ENCODE measurements around the gene VGLL1. TPM values are rescaled to one million over a fixed set of nuclear protein-coding genes. Genes with fewer than 3 reads are reported as not detected.

The VGLL1 gene
- 2.2 TPM for total RNA-seq
- 5.5 TPM for polyA plus RNA-seq (ENCODE audit: insufficient read depth, low read depth, low replicate concordance)
- long read RNA-seq, donor 1 = 0 reads
- long read RNA-seq, donor 2, partial matches to known transcripts = 0 of 3 reads
- long read RNA-seq, donor 2, other reads (novel, unspliced or antisense) = 0 of 3 reads
- long read RNA-seq, donor 3, partial matches to known transcripts = 0 of 1 reads
- long read RNA-seq, donor 3, other reads (novel, unspliced or antisense) = 0 of 1 reads
- long read RNA-seq, donor 4, partial matches to known transcripts = 0 of 2 reads
- long read RNA-seq, donor 4, other reads (novel, unspliced or antisense) = 0 of 2 reads
- long read RNA-seq, donor 5 = 0 reads
- long read RNA-seq, donor 6, partial matches to known transcripts = 0 of 1 reads
- long read RNA-seq, donor 6, other reads (novel, unspliced or antisense) = 0 of 1 reads
- long read RNA-seq, donor 7, partial matches to known transcripts = 0 of 1 reads
- long read RNA-seq, donor 7, other reads (novel, unspliced or antisense) = 0 of 1 reads
- long read RNA-seq, donor 8, partial matches to known transcripts = 0 of 2 reads
- long read RNA-seq, donor 8, other reads (novel, unspliced or antisense) = 0 of 2 reads
- long read RNA-seq, donor 9 = 0 reads
- long read RNA-seq, donor 10 = 0 reads

- no peak within 1 kb of the TSS for H3K4me3 ChIP-seq (ENCODE audit: low read length in 3 of 3)
- DNase-seq = no peak
- TF ChIP-seq CTCF (IDR thresholded peaks at IDR 0.05; ENCODE audit: borderline replicate concordance, extremely low read depth, insufficient read depth) = no peak
- no peak for FAIRE-seq
- H3K9ac ChIP-seq (ENCODE audit: low read length in 3 of 3) = no peak within 1 kb of the TSS
- no peak within 1 kb of the TSS for H3K27ac ChIP-seq (ENCODE audit: low read depth in 2 of 2, low read length in 2 of 2)
- no peaks in the 10 kb centered on the region for H3K36me3 ChIP-seq (ENCODE audit: control insufficient read depth in 2 of 3, insufficient read depth in 3 of 3, low read length in 3 of 3)
- no peaks in the 10 kb centered on the region for H3K9me3 ChIP-seq (ENCODE audit: control insufficient read depth in 2 of 3, insufficient read depth in 1 of 3, low read length in 3 of 3)
- no peaks in the 10 kb centered on the region for H3K4me1 ChIP-seq (ENCODE audit: control insufficient read depth in 2 of 3, insufficient read depth in 2 of 3, low read depth in 1 of 3, low read length in 3 of 3)
- intact Hi-C loops (cut with DNase I) = no loop called here
- peaks cover 3% of the 10 kb centered on the region for H3K27me3 ChIP-seq (ENCODE audit: control insufficient read depth, insufficient read depth, low read length)
These were observed at the start of gene VGLL1 for GRCh38 chrX:136531951-136532350. Gene VGLL1, plus strand, starts transcription at chrX:136532215. Its CDS starts 3,806 bp downstream, at chrX:136536021.

- no peak for TF ChIP-seq CTCF (IDR thresholded peaks at IDR 0.05; ENCODE audit: borderline replicate concordance, extremely low read depth, insufficient read depth)
- no peak for DNase-seq
- intact Hi-C loops (cut with DNase I) = no loop called here
- H3K36me3 ChIP-seq (ENCODE audit: control insufficient read depth in 2 of 3, insufficient read depth in 3 of 3, low read length in 3 of 3) = no peaks in the 10 kb centered on the region
- no peak for FAIRE-seq
- H3K27me3 ChIP-seq (ENCODE audit: control insufficient read depth, insufficient read depth, low read length) = peaks cover 7% of the 10 kb centered on the region
- no peaks in the 10 kb centered on the region for H3K9me3 ChIP-seq (ENCODE audit: control insufficient read depth in 2 of 3, insufficient read depth in 1 of 3, low read length in 3 of 3)
- H3K27ac ChIP-seq (ENCODE audit: low read depth in 2 of 2, low read length in 2 of 2) = no peak within 1 kb of the TSS
- no peak within 1 kb of the TSS for H3K9ac ChIP-seq (ENCODE audit: low read length in 3 of 3)
- no peaks in the 10 kb centered on the region for H3K4me1 ChIP-seq (ENCODE audit: control insufficient read depth in 2 of 3, insufficient read depth in 2 of 3, low read depth in 1 of 3, low read length in 3 of 3)
- H3K4me3 ChIP-seq (ENCODE audit: low read length in 3 of 3) = no peak within 1 kb of the TSS
These were observed 44.4 kb upstream of the VGLL1 start, which contains the start of gene BRS3 for GRCh38 chrX:136487647-136488046. Gene BRS3, plus strand, starts transcription at chrX:136487947. Its CDS starts 168 bp downstream, at chrX:136488115.

- Histone ChIP-seq H3K27me3 (ENCODE audit: control insufficient read depth, insufficient read depth, low read length) (peaks cover 7% of the 10 kb centered on the region), H3K9ac (ENCODE audit: low read length in 3 of 3) (no peak overlapping the region), H3K4me3 (ENCODE audit: low read length in 3 of 3) (no peak overlapping the region), H3K36me3 (ENCODE audit: control insufficient read depth in 2 of 3, insufficient read depth in 3 of 3, low read length in 3 of 3) (no peaks in the 10 kb centered on the region), H3K4me1 (ENCODE audit: control insufficient read depth in 2 of 3, insufficient read depth in 2 of 3, low read depth in 1 of 3, low read length in 3 of 3) (no peaks in the 10 kb centered on the region), H3K9me3 (ENCODE audit: control insufficient read depth in 2 of 3, insufficient read depth in 1 of 3, low read length in 3 of 3) (no peaks in the 10 kb centered on the region), H3K27ac (ENCODE audit: low read depth in 2 of 2, low read length in 2 of 2) (no peak overlapping the region)
- DNase-seq = no peak
- no peak for FAIRE-seq
- TF ChIP-seq CTCF (IDR thresholded peaks at IDR 0.05; ENCODE audit: borderline replicate concordance, extremely low read depth, insufficient read depth) = no peak
- intact Hi-C loops (cut with DNase I) = no loop called here
These were observed 43.3 kb upstream of the VGLL1 start for GRCh38 chrX:136488706-136489105.
